OCI-LY3 (cell line): ENCODE results near the gene MDP1.

ENCODE experiments used
- H2AFZ ChIP-seq: fragments of 200-600, 300-600 bp; shearing (Covaris generic); 2 replicates; pipeline ENCODE4 v1.6.0; 2014; ENCODE audit warnings: antibody characterized with exemption, low read depth, low read length
- H3K27ac ChIP-seq: fragments of 200-600, 300-600 bp; sonication (generic); 2 replicates; pipeline ENCODE4 v1.5.1; 2014; ENCODE audit warnings: mild to moderate bottlenecking, low read length, moderate library complexity, mixed read lengths
- H3K27me3 ChIP-seq: fragments of 200-600, 300-600 bp; sonication (generic); 2 replicates; pipeline ENCODE4 v1.6.1; 2014; ENCODE audit warnings: low read depth, low read length, mixed read lengths
- H3K36me3 ChIP-seq: fragments of 200-600, 300-600 bp; sonication (generic); replicated peaks from 2 replicates; pipeline ENCODE3; 2014; ENCODE audit warnings: low read depth, low read length, mixed read lengths
- H3K4me1 ChIP-seq: fragments of 300-600, 200-600 bp; sonication (generic); 2 replicates; pipeline ENCODE4 v1.6.1; 2014; ENCODE audit warnings: low read length, mixed read lengths
- H3K4me2 ChIP-seq: fragments of 200-600, 300-600 bp; sonication (generic); 2 replicates; pipeline ENCODE4 v1.6.1; 2014; ENCODE audit warnings: low read length, mixed read lengths
- H3K4me3 ChIP-seq: fragments of 300-600, 200-600 bp; sonication (generic); 2 replicates; pipeline ENCODE4 v1.5.1; 2014; ENCODE audit warnings: antibody characterized with exemption, mild to moderate bottlenecking, low read length, moderate library complexity
- H3K79me2 ChIP-seq: fragments of 300-600, 200-600 bp; shearing (Covaris generic); 2 replicates; pipeline ENCODE4 v1.6.1; 2014; ENCODE audit warnings: mild to moderate bottlenecking, low read length, mixed read lengths
- H3K9ac ChIP-seq: fragments of 300-600, 200-600 bp; shearing (Covaris generic); 2 replicates; pipeline ENCODE4 v1.6.0; 2014; ENCODE audit warnings: mild to moderate bottlenecking, low read length, moderate library complexity
- H3K9me3 ChIP-seq: fragments of 200-600, 300-600 bp; shearing (Covaris generic); 2 replicates; pipeline ENCODE4 v1.6.1; 2014; ENCODE audit warnings: low read length, mixed read lengths; ENCODE audit not compliant: insufficient read depth
- H4K20me1 ChIP-seq: fragments of 200-600, 300-600 bp; sonication (generic); 2 replicates; pipeline ENCODE4 v1.6.1; 2016; ENCODE audit warnings: low read length, mixed read lengths; ENCODE audit not compliant: insufficient read depth
- CTCF ChIP-seq: fragments of 200-600, 300-600 bp; sonication (generic); IDR thresholded peaks from 2 replicates; pipeline ENCODE4 v1.5.1; 2014; ENCODE audit warnings: antibody characterized with exemption, low read length, low read depth
- EZH2phosphoT487 ChIP-seq: fragments of 200-600 bp; shearing (Covaris generic); IDR thresholded peaks from 2 replicates; pipeline ENCODE4 v1.6.1; 2018; ENCODE audit warnings: antibody characterized with exemption, mixed run types, low read depth

Gene MDP1

GRCh38 chr14:24216345-24216699 is 456 bp upstream of the MDP1 start:
- Histone ChIP-seq H3K36me3 (no peaks in the 10 kb centered on the region), H3K4me3 (peak overlapping the region; percentile 98), H4K20me1 (no peaks in the 10 kb centered on the region), H2AFZ (no peak overlapping the region), H3K9ac (no peak overlapping the region), H3K4me1 (peaks cover 20% of the 10 kb centered on the region), H3K4me2 (peak overlapping the region; percentile 71), H3K27me3 (no peaks in the 10 kb centered on the region), H3K9me3 (no peaks in the 10 kb centered on the region), H3K27ac (no peak overlapping the region), H3K79me2 (peaks cover 24% of the 10 kb centered on the region)
- no peak for TF ChIP-seq EZH2phosphoT487
- TF ChIP-seq CTCF = no peak

- H4K20me1 ChIP-seq = no peaks in the 10 kb centered on the region
- H3K4me3 ChIP-seq = peak overlapping the region; percentile 88
- H3K9me3 ChIP-seq = no peaks in the 10 kb centered on the region
- peak overlapping the region; percentile 81 for H3K27ac ChIP-seq
- H3K36me3 ChIP-seq = peaks cover 17% of the 10 kb centered on the region
- 0 out of 2 replicates have a peak overlapping the region, but pooled peaks have one; percentile 60 for H2AFZ ChIP-seq
- no peak for TF ChIP-seq EZH2phosphoT487
- peak; percentile 12; the same call in 1 of the 2 replicates for TF ChIP-seq CTCF
- no peaks in the 10 kb centered on the region for H3K27me3 ChIP-seq
- H3K4me2 ChIP-seq = peak overlapping the region; percentile 85
- peaks cover 10% of the 10 kb centered on the region for H3K79me2 ChIP-seq
- H3K4me1 ChIP-seq = peaks cover 20% of the 10 kb centered on the region
- H3K9ac ChIP-seq = peak overlapping the region; percentile 80
Measured at GRCh38 chr14:24213866-24214662, 1.8 kb downstream of the MDP1 start.

GRCh38 chr14:24212924-24213865 is 2.7 kb downstream of the MDP1 start, which contains the start of gene CHMP4A:
Gene CHMP4A, minus strand, starts transcription at chr14:24213488. Its CDS starts 49 bp downstream, at chr14:24213439.
- Histone ChIP-seq H3K9ac (peak within 1 kb of the TSS; percentile 80), H3K9me3 (no peaks in the 10 kb centered on the region), H2AFZ (peak within 1 kb of the TSS; percentile 64; the same call in 1 of the 2 replicates), H3K36me3 (peaks cover 18% of the 10 kb centered on the region), H3K4me3 (peak within 1 kb of the TSS; percentile 88), H3K4me1 (peaks cover 20% of the 10 kb centered on the region), H3K4me2 (peak within 1 kb of the TSS; percentile 85), H3K27ac (peak within 1 kb of the TSS; percentile 81), H4K20me1 (no peaks in the 10 kb centered on the region), H3K79me2 (peaks cover 10% of the 10 kb centered on the region), H3K27me3 (no peaks in the 10 kb centered on the region)
- no peak for TF ChIP-seq EZH2phosphoT487
- TF ChIP-seq CTCF = no peak

- H3K4me2 ChIP-seq = no peak overlapping the region
- H3K27me3 ChIP-seq = no peaks in the 10 kb centered on the region
- H3K36me3 ChIP-seq = peaks cover 37% of the 10 kb centered on the region
- H3K4me1 ChIP-seq = peaks cover 17% of the 10 kb centered on the region
- TF ChIP-seq EZH2phosphoT487 = no peak
- TF ChIP-seq CTCF = no peak
- H2AFZ ChIP-seq = no peak overlapping the region
- H3K9me3 ChIP-seq = no peaks in the 10 kb centered on the region
- H3K4me3 ChIP-seq = no peak overlapping the region
- no peaks in the 10 kb centered on the region for H4K20me1 ChIP-seq
- H3K79me2 ChIP-seq = peaks cover 10% of the 10 kb centered on the region
- H3K9ac ChIP-seq = no peak overlapping the region
- no peak overlapping the region for H3K27ac ChIP-seq
Measured at GRCh38 chr14:24211311-24211710, 4.6 kb downstream of the MDP1 start.
